Measurements from ENCODE around the gene HNRNPA0. TPM values are rescaled to one million over a fixed set of nuclear protein-coding genes. Genes with fewer than 3 reads are reported as not detected.

The HNRNPA0 gene
- total RNA-seq, 1 experiment from 2014 or later: 68.5 TPM

DNA sequence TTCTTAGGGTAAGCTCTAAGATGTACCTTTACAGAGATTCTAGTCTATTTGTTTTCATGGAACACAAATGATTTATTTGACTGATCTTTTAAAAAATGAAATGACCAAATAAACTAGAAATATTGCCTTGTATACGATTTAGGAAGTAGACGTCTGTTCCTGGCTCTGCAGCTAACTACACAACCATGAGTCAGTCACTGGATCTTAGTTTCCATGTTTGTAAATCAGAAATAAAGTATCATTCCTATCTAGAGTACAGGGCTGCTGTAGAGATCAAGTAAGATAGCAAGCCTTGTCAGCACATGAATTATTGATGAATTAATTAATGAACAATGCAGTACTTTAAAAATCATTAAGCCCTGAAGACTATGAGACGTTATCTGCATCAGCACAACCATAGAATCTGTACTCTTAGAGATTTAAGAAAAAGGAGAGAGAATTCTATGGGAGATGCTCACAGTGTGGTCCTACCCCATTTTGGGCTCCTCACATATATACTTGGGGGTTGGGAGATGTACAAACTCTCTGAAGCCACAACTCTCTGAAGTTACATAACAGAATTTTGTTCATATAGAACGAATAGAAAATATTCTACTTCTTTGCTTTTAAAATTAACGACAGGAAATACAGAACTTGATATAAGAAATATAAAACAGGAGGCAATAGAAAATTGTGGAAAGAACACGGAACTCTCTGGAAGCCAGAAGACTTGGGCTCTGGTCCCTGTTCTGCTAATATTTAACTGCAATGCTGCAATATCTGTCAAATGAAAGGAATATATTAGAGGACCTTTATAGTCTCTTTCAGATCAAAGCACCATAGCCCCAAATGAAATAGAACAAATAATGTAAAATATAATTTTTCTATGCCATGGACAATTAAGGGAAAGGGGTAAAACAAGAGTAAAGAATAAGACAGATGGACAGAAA is 48.4 kb upstream of the HNRNPA0 start:
- no peak overlapping the region for H3K27ac Mint-ChIP-seq
- Histone ChIP-seq H3K9me3 (ENCODE audit: control insufficient read depth, low read depth, low read length) (no peaks in the 10 kb centered on the region), H4K20me1 (ENCODE audit: control insufficient read depth, insufficient read depth, insufficient read length) (no peaks in the 10 kb centered on the region), H3K9ac (ENCODE audit: extremely low read depth, insufficient read length, low read length) (no peak overlapping the region), H3K79me2 (ENCODE audit: insufficient read depth, low read length) (no peaks in the 10 kb centered on the region), H3K4me2 (ENCODE audit: insufficient read depth, insufficient read length, low read length) (no peak overlapping the region), H3K18ac (ENCODE audit: insufficient read length, low read depth, low read length) (no peak overlapping the region), H4K5ac (ENCODE audit: insufficient read length, low read depth, low read length) (no peak overlapping the region), H3K23ac (ENCODE audit: insufficient read length, low read depth, low read length) (no peak overlapping the region), H3K4me1 (ENCODE audit: insufficient read depth, low read length) (no peaks in the 10 kb centered on the region), H2AFZ (ENCODE audit: low read length) (no peak overlapping the region), H3K79me1 (ENCODE audit: insufficient read depth, low read depth, low read length, poor library complexity, severe bottlenecking) (no peaks in the 10 kb centered on the region), H2BK5ac (ENCODE audit: insufficient read length, low read length) (no peak overlapping the region), H3K4ac (ENCODE audit: low read depth, low read length) (no peak overlapping the region), H2BK12ac (ENCODE audit: insufficient read length, low read depth, low read length) (no peak overlapping the region), H3K56ac (ENCODE audit: insufficient read length, low read depth, low read length) (no peak overlapping the region), H2BK20ac (ENCODE audit: low read depth, low read length, poor library complexity, severe bottlenecking) (no peak overlapping the region), H2BK120ac (ENCODE audit: low read depth, low read length, poor library complexity, severe bottlenecking) (no peak overlapping the region), H3K27me3 (ENCODE audit: insufficient read depth, low read length) (no peaks in the 10 kb centered on the region), H2BK15ac (ENCODE audit: low read depth, low read length) (no peak overlapping the region), H3T11ph (ENCODE audit: low read length) (no peak overlapping the region), H4K8ac (replicated peaks; ENCODE audit: insufficient read length, low read depth, low read length) (no peak overlapping the region), H3K23me2 (ENCODE audit: insufficient read length, low read depth, low read length, poor library complexity, severe bottlenecking) (no peaks in the 10 kb centered on the region), H3K14ac (ENCODE audit: insufficient read depth, low read length) (no peak overlapping the region), H4K91ac (ENCODE audit: insufficient read length, low read depth, low read length) (no peak overlapping the region), H2AK5ac (ENCODE audit: insufficient read length, low read length) (no peak overlapping the region), H3K27ac (ENCODE audit: insufficient read length, low read depth, low read length) (no peak overlapping the region)
- H3K4me3 Mint-ChIP-seq: no peak overlapping the region
- H3K36me3 Mint-ChIP-seq (ENCODE audit: insufficient read depth in 1 of 3, low read depth in 3 of 3): no peaks in the 10 kb centered on the region
- H3K4me1 Mint-ChIP-seq: no peaks in the 10 kb centered on the region
- no CpG with 5 or more reads among the region's 6 CpGs for WGBS (ENCODE audit: extremely low coverage, insufficient read length, low lambda C conversion rate)
- no peak for TF ChIP-seq CTCF (conservative IDR thresholded peaks at IDR 0.05)
- no peaks in the 10 kb centered on the region for H3K9me3 Mint-ChIP-seq
- DNase-seq: no peak
- 0 out of 2 replicates have a peak, but pooled peaks cover 4% of the 10 kb centered on the region for H3K27me3 Mint-ChIP-seq (ENCODE audit: low read depth)
